ENCODE results near the gene N4BP3. TPM values are rescaled to one million over a fixed set of nuclear protein-coding genes. Genes with fewer than 3 reads are reported as not detected.
"Not testable (repeated sequence)": the region's sequence is repeated elsewhere in the genome, so short reads cannot be mapped to it uniquely, and the experiment has no call there.

N4BP3 gene
- total RNA-seq, 1 experiment from 2014 or later, result 46.2 TPM

GRCh38 chr5:178076965-178077364, 36.4 kb upstream of the N4BP3 start:
- H3K27me3 Mint-ChIP-seq (ENCODE audit: low read depth), result peaks cover 15% of the 10 kb centered on the region
- DNase-seq (ENCODE audit: low spot score); H3K4me3 Mint-ChIP-seq; ATAC-seq; H3K9me3 Mint-ChIP-seq; H3K27ac Mint-ChIP-seq; H3K36me3 Mint-ChIP-seq: not testable (repeated sequence)
- peak; percentile 47; the same call in 1 of the 2 replicates for TF ChIP-seq ZNF121 (CRISPR knock-in tag; IDR thresholded peaks at IDR 0.05)
- H3K4me1 Mint-ChIP-seq, result peaks cover 24% of the 10 kb centered on the region
- POLR2A ChIA-PET, result interaction anchor here (0.6 to 1.2 kb wide), 5 partner anchors 37 to 606 kb away, joined by 3 to 7 read pairs (median 4); partner anchors contain the start of gene N4BP3
- CTCF ChIA-PET, result interaction anchor here (0.8 to 8.9 kb wide), 13 partner anchors 13 to 127 kb away, joined by 3 to 138 read pairs (median 10); partner anchors contain the start of genes HNRNPAB and NHP2

GRCh38 chr5:178077751-178078150, 35.6 kb upstream of the N4BP3 start:
- H3K36me3 Mint-ChIP-seq, result no peaks in the 10 kb centered on the region
- ATAC-seq (peak; percentile 33), DNase-seq (ENCODE audit: low spot score) (peak; percentile 30)
- CTCF ChIA-PET, result interaction anchor here (0.8 to 8.9 kb wide), 13 partner anchors 12 to 127 kb away, joined by 3 to 138 read pairs (median 4); partner anchors contain the start of genes HNRNPAB and NHP2
- peaks cover 15% of the 10 kb centered on the region for H3K27me3 Mint-ChIP-seq (ENCODE audit: low read depth)
- H3K9me3 Mint-ChIP-seq, result no peaks in the 10 kb centered on the region
- TF ChIP-seq ATF3 (CRISPR knock-in tag; conservative IDR thresholded peaks at IDR 0.05) (no peak), NFYB (CRISPR knock-in tag; conservative IDR thresholded peaks at IDR 0.05; ENCODE audit: low read depth) (no peak), ELF4 (CRISPR knock-in tag; IDR thresholded peaks at IDR 0.05; ENCODE audit: low read depth) (no peak), ETV6 (CRISPR knock-in tag; IDR thresholded peaks at IDR 0.05) (no peak), STAT6 (CRISPR knock-in tag; conservative IDR thresholded peaks at IDR 0.05; ENCODE audit: low read depth) (no peak), ATF1 (CRISPR knock-in tag; IDR thresholded peaks at IDR 0.05) (no peak), ZNF416 (CRISPR knock-in tag; IDR thresholded peaks at IDR 0.05) (no peak), CREB1 (CRISPR knock-in tag; IDR thresholded peaks at IDR 0.05) (no peak), TEAD4 (CRISPR knock-in tag; IDR thresholded peaks at IDR 0.05) (no peak)
- TF ChIP-seq, protein P1, sequence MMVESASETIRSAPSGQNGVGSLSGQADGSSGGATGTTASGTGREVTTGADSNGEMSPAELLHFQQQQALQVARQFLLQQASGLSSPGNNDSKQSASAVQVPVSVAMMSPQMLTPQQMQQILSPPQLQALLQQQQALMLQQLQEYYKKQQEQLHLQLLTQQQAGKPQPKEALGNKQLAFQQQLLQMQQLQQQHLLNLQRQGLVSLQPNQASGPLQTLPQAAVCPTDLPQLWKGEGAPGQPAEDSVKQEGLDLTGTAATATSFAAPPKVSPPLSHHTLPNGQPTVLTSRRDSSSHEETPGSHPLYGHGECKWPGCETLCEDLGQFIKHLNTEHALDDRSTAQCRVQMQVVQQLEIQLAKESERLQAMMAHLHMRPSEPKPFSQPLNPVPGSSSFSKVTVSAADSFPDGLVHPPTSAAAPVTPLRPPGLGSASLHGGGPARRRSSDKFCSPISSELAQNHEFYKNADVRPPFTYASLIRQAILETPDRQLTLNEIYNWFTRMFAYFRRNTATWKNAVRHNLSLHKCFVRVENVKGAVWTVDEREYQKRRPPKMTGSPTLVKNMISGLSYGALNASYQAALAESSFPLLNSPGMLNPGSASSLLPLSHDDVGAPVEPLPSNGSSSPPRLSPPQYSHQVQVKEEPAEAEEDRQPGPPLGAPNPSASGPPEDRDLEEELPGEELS (CRISPR knock-in tag; IDR thresholded peaks at IDR 0.05), result no peak
- TF ChIP-seq, protein P2, sequence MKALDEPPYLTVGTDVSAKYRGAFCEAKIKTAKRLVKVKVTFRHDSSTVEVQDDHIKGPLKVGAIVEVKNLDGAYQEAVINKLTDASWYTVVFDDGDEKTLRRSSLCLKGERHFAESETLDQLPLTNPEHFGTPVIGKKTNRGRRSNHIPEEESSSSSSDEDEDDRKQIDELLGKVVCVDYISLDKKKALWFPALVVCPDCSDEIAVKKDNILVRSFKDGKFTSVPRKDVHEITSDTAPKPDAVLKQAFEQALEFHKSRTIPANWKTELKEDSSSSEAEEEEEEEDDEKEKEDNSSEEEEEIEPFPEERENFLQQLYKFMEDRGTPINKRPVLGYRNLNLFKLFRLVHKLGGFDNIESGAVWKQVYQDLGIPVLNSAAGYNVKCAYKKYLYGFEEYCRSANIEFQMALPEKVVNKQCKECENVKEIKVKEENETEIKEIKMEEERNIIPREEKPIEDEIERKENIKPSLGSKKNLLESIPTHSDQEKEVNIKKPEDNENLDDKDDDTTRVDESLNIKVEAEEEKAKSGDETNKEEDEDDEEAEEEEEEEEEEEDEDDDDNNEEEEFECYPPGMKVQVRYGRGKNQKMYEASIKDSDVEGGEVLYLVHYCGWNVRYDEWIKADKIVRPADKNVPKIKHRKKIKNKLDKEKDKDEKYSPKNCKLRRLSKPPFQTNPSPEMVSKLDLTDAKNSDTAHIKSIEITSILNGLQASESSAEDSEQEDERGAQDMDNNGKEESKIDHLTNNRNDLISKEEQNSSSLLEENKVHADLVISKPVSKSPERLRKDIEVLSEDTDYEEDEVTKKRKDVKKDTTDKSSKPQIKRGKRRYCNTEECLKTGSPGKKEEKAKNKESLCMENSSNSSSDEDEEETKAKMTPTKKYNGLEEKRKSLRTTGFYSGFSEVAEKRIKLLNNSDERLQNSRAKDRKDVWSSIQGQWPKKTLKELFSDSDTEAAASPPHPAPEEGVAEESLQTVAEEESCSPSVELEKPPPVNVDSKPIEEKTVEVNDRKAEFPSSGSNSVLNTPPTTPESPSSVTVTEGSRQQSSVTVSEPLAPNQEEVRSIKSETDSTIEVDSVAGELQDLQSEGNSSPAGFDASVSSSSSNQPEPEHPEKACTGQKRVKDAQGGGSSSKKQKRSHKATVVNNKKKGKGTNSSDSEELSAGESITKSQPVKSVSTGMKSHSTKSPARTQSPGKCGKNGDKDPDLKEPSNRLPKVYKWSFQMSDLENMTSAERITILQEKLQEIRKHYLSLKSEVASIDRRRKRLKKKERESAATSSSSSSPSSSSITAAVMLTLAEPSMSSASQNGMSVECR (CRISPR knock-in tag; IDR thresholded peaks at IDR 0.05; ENCODE audit: borderline replicate concordance), result no peak
- TF ChIP-seq, protein P3, sequence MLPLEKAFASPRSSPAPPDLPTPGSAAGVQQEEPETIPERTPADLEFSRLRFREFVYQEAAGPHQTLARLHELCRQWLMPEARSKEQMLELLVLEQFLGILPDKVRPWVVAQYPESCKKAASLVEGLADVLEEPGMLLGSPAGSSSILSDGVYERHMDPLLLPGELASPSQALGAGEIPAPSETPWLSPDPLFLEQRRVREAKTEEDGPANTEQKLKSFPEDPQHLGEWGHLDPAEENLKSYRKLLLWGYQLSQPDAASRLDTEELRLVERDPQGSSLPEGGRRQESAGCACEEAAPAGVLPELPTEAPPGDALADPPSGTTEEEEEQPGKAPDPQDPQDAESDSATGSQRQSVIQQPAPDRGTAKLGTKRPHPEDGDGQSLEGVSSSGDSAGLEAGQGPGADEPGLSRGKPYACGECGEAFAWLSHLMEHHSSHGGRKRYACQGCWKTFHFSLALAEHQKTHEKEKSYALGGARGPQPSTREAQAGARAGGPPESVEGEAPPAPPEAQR (CRISPR knock-in tag; IDR thresholded peaks at IDR 0.05), result no peak
- TF ChIP-seq, protein P4, sequence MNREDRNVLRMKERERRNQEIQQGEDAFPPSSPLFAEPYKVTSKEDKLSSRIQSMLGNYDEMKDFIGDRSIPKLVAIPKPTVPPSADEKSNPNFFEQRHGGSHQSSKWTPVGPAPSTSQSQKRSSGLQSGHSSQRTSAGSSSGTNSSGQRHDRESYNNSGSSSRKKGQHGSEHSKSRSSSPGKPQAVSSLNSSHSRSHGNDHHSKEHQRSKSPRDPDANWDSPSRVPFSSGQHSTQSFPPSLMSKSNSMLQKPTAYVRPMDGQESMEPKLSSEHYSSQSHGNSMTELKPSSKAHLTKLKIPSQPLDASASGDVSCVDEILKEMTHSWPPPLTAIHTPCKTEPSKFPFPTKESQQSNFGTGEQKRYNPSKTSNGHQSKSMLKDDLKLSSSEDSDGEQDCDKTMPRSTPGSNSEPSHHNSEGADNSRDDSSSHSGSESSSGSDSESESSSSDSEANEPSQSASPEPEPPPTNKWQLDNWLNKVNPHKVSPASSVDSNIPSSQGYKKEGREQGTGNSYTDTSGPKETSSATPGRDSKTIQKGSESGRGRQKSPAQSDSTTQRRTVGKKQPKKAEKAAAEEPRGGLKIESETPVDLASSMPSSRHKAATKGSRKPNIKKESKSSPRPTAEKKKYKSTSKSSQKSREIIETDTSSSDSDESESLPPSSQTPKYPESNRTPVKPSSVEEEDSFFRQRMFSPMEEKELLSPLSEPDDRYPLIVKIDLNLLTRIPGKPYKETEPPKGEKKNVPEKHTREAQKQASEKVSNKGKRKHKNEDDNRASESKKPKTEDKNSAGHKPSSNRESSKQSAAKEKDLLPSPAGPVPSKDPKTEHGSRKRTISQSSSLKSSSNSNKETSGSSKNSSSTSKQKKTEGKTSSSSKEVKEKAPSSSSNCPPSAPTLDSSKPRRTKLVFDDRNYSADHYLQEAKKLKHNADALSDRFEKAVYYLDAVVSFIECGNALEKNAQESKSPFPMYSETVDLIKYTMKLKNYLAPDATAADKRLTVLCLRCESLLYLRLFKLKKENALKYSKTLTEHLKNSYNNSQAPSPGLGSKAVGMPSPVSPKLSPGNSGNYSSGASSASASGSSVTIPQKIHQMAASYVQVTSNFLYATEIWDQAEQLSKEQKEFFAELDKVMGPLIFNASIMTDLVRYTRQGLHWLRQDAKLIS (CRISPR knock-in tag; IDR thresholded peaks at IDR 0.05; ENCODE audit: borderline replicate concordance), result no peak
- POLR2A ChIA-PET, result interaction anchor here (0.7 to 1.4 kb wide), 6 partner anchors 36 to 127 kb away, joined by 3 to 7 read pairs (median 4); partner anchors contain the start of genes HNRNPAB and N4BP3
- H3K4me1 Mint-ChIP-seq, result peaks cover 27% of the 10 kb centered on the region
- H3K27ac Mint-ChIP-seq, result no peak overlapping the region
- no peak overlapping the region for H3K4me3 Mint-ChIP-seq

Measured in WTC11 (cell line).